Common myeloid progenitor, CD34-positive (primary cell): Measurements from ENCODE around the gene ZNF341.

Experiments
- CTCF ChIA-PET: fragments of 350-600 bp; sonication (Branson Sonifier 250); formaldehyde crosslinking; loops from one replicate; lab custom pipeline; 2021; ENCODE audit warnings: antibody characterized with exemption; lab: Charles Lee
- POLR2A ChIA-PET: fragments of 350-600 bp; sonication (Branson Sonifier 250); formaldehyde crosslinking; loops from one replicate; lab custom pipeline; 2021; ENCODE audit warnings: antibody characterized with exemption; lab: Charles Lee
- DNase-seq, 3 donors: peaks; one replicate each; pipeline versions ENCODE4 v3.0.0 to v3.0.0-alpha.2; 2013
- H3K27ac ChIP-seq, 2 experiments: 1 replicate in 1 of 2; 2 replicates in 1 of 2; pipeline ENCODE4 v1.7.0; 2013; ENCODE audit warnings: inconsistent platforms in 2 of 2, low read length in 2 of 2, mild to moderate bottlenecking in 2 of 2, low read depth in 1 of 2, moderate library complexity in 1 of 2; ENCODE audit not compliant: severe bottlenecking in 2 of 2, insufficient read depth in 1 of 2, poor library complexity in 1 of 2
- H3K27me3 ChIP-seq, 5 experiments: replicated peaks in 2 of 5; 1 replicate in 3 of 5; 2 replicates in 2 of 5; pipeline versions ENCODE4 v1.6.1 to v1.7.0; 2013; ENCODE audit warnings: low read length in 4 of 5, mild to moderate bottlenecking in 2 of 5, moderate library complexity in 2 of 5, inconsistent platforms in 1 of 5; ENCODE audit not compliant: insufficient read depth in 5 of 5, control insufficient read depth in 4 of 5
- H3K36me3 ChIP-seq, 4 experiments: 1 replicate in 2 of 4; 2 replicates in 2 of 4; pipeline versions ENCODE4 v1.6.1 to v1.7.0; 2013; ENCODE audit warnings: low read length in 3 of 4, control low read depth in 1 of 4, mild to moderate bottlenecking in 1 of 4; ENCODE audit not compliant: control insufficient read depth in 4 of 4, insufficient read depth in 4 of 4
- H3K4me1 ChIP-seq, 4 experiments: 1 replicate in 3 of 4; 2 replicates in 1 of 4; pipeline versions ENCODE4 v1.6.1 to v1.7.1; 2013; ENCODE audit warnings: low read length in 3 of 4, mild to moderate bottlenecking in 3 of 4, control low read depth in 1 of 4, inconsistent platforms in 1 of 4, moderate library complexity in 1 of 4; ENCODE audit not compliant: control insufficient read depth in 4 of 4, insufficient read depth in 4 of 4; ENCODE audit errors: control extremely low read depth in 1 of 4
- H3K4me3 ChIP-seq, 7 experiments: 1 replicate in 4 of 7; 2 replicates in 3 of 7; pipeline versions ENCODE4 v1.5.1 to v1.7.0; 2013; ENCODE audit warnings: mild to moderate bottlenecking in 7 of 7, low read length in 6 of 7, moderate library complexity in 6 of 7, inconsistent platforms in 2 of 7, low read depth in 2 of 7, control low read depth in 1 of 7; ENCODE audit not compliant: insufficient read depth in 4 of 7, control insufficient read depth in 1 of 7; ENCODE audit errors: extremely low read depth in 1 of 7
- H3K9me3 ChIP-seq, 5 experiments: 1 replicate in 4 of 5; 2 replicates in 1 of 5; pipeline versions ENCODE4 v1.6.1 to v1.7.1; 2013; ENCODE audit warnings: low read length in 4 of 5, mild to moderate bottlenecking in 2 of 5, inconsistent platforms in 1 of 5, low read depth in 1 of 5, moderate library complexity in 1 of 5; ENCODE audit not compliant: control insufficient read depth in 4 of 5, insufficient read depth in 2 of 5; ENCODE audit errors: control extremely low read depth in 1 of 5
- WGBS: methylation state at CpG from one replicate; pipeline ENCODE4 v1.1.5; 2013; ENCODE audit not compliant: insufficient coverage; 5-methylcytosine and 5-hydroxymethylcytosine counted together

Gene ZNF341

GRCh38 chr20:33829636-33830035 is 97.8 kb downstream of the ZNF341 start:
- no peaks in the 10 kb centered on the region for H3K27me3 ChIP-seq
- ChIA-PET CTCF (interaction anchor here (0.9 to 1.8 kb wide), 2 partner anchors 9 to 192 kb away, joined by 3 to 5 read pairs; no protein-coding TSS in a partner anchor), POLR2A (interaction anchor here (0.6 kb wide), 1 partner anchor 12 kb away, joined by 3 read pairs; no protein-coding TSS in a partner anchor)
- no peak for DNase-seq
- H3K27ac ChIP-seq = no peak overlapping the region
- peaks cover 0 to 18% (median 10%) of the 10 kb centered on the region in 4 experiments for H3K4me1 ChIP-seq
- H3K36me3 ChIP-seq = peaks cover 0 to 15% (median 4%) of the 10 kb centered on the region in 4 experiments
- WGBS = 50% methylated on average over 1 of the region's 3 CpGs
- H3K4me3 ChIP-seq = no peak overlapping the region
- no peaks in the 10 kb centered on the region for H3K9me3 ChIP-seq

DNA sequence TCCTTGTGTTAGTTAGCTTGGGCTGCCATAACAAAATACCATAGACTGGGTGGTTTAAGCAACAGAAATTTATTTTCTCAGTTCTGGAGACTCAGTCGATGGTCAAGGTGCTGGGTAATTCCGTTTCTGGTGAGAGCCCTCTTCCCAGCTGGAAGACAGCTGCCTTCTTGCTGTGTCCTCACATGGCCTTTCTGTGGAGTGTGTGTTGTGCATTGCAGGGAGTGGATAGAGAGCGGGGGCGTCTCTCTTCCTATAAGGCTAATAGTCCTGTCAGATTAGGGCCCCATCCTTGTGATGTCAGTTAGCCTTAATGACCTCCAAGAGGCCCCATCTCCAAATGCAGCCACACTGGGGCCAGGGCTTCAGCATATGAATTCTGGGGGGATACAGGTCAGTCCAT is 98.6 kb downstream of the ZNF341 start:
- Histone ChIP-seq H3K4me1 (peaks cover 0 to 18% (median 9%) of the 10 kb centered on the region in 4 experiments), H3K36me3 (peaks cover 0 to 15% (median 5%) of the 10 kb centered on the region in 4 experiments), H3K9me3 (peaks cover 0 to 2% (median 0%) of the 10 kb centered on the region in 5 experiments), H3K27ac (no peak overlapping the region), H3K27me3 (no peaks in the 10 kb centered on the region), H3K4me3 (no peak overlapping the region)
- no peak for DNase-seq
- WGBS = 100% methylated on average over 3 of the region's 4 CpGs
- ChIA-PET POLR2A (interaction anchor here (0.6 kb wide), 1 partner anchor 11 kb away, joined by 3 read pairs; no protein-coding TSS in a partner anchor), CTCF (interaction anchor here (0.7 to 1.8 kb wide), 4 partner anchors 9 to 192 kb away, joined by 3 to 5 read pairs (median 4); no protein-coding TSS in a partner anchor)

DNA sequence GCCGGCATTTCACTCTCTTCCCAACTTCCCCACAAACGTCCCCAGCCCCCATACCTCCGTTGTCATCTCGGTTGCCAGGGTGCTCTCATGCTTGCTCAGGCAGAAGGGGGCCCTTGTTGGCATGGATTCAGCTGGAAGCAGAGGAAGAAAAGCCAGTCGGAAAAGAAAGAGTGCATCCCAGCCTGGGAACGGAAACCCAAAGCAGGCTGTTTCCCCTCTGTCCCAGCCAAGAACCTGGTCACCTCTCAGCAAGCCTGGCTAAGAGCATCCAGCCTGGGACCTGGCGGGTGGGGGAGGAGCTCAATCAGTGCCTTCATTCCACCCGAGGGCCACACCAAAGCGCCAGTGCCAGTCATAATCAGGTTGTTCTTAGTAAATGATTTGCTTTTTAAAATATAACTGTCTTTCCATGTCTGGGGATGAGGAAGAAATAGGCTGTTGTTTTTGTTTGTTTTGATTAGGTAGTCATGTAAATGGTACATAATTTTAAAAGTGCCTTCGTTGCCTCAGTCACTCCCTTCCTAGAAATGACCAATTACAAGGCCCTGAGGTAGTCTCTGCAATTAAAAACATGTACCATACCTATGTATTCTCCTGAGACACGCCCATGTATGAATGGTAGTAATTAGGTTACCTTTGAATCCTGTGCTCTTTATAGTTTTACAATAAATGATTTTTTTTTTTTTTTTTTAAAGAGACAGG is 100.5 kb downstream of the ZNF341 start:
- Histone ChIP-seq H3K4me3 (no peak overlapping the region), H3K27me3 (no peaks in the 10 kb centered on the region), H3K36me3 (peaks cover 0 to 18% (median 7%) of the 10 kb centered on the region in 4 experiments), H3K9me3 (peaks cover 0 to 2% (median 0%) of the 10 kb centered on the region in 5 experiments), H3K27ac (no peak overlapping the region), H3K4me1 (peaks cover 2 to 16% (median 11%) of the 10 kb centered on the region in 4 experiments)
- no peak for DNase-seq
- WGBS = 94% methylated on average over 3 of the region's 11 CpGs
- CTCF ChIA-PET = no interaction called here
- POLR2A ChIA-PET = no interaction called here

DNA sequence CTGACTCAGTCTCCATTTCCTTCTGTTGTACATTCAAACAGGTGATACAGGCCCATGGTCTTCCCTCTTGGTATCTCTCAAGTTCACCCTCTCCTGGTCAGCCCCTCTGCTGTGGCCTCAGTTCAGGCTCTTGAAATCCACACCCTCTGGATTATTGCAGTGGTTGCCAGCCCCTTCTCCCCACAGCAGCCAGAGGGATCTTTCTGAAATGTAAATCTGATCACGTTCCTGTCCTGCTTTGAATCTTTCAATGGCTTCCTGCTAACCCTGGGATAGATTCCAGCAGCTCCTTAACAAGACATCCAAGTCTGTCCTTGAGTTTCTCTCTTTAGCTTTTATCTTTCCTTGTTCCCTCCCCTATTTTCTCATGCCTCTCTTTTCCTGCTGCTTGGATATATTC is 101.5 kb downstream of the ZNF341 start:
- no peak overlapping the region for H3K27ac ChIP-seq
- peaks cover 0 to 18% (median 7%) of the 10 kb centered on the region in 4 experiments for H3K36me3 ChIP-seq
- peaks cover 2 to 21% (median 13%) of the 10 kb centered on the region in 4 experiments for H3K4me1 ChIP-seq
- DNase-seq = no peak
- H3K27me3 ChIP-seq = no peaks in the 10 kb centered on the region
- no peak overlapping the region for H3K4me3 ChIP-seq
- peaks cover 0 to 2% (median 0%) of the 10 kb centered on the region in 5 experiments for H3K9me3 ChIP-seq
- 100% methylated on average over 1 of the region's 1 CpG for WGBS
- POLR2A ChIA-PET = no interaction called here
- CTCF ChIA-PET = no interaction called here

GRCh38 chr20:33835615-33836172 is 103.9 kb downstream of the ZNF341 start:
- Histone ChIP-seq H3K36me3 (peaks cover 0 to 18% (median 7%) of the 10 kb centered on the region in 4 experiments), H3K4me3 (no peak overlapping the region), H3K9me3 (peaks cover 0 to 2% (median 0%) of the 10 kb centered on the region in 5 experiments), H3K27ac (no peak overlapping the region), H3K4me1 (peaks cover 2 to 21% (median 16%) of the 10 kb centered on the region in 4 experiments), H3K27me3 (no peaks in the 10 kb centered on the region)
- 93% methylated on average over 6 of the region's 9 CpGs for WGBS
- CTCF ChIA-PET = interaction anchor here (0.9 kb wide), 1 partner anchor 101 kb away, joined by 3 read pairs; no protein-coding TSS in a partner anchor
- POLR2A ChIA-PET = no interaction called here
- no peak for DNase-seq

GRCh38 chr20:33836277-33836676 is 104.5 kb downstream of the ZNF341 start:
- Histone ChIP-seq H3K27me3 (no peaks in the 10 kb centered on the region), H3K4me1 (peaks cover 2 to 21% (median 16%) of the 10 kb centered on the region in 4 experiments), H3K9me3 (peaks cover 0 to 2% (median 0%) of the 10 kb centered on the region in 5 experiments), H3K36me3 (peaks cover 0 to 18% (median 7%) of the 10 kb centered on the region in 4 experiments), H3K27ac (no peak overlapping the region), H3K4me3 (no peak overlapping the region)
- ChIA-PET POLR2A (no interaction called here), CTCF (no interaction called here)
- WGBS = 100% methylated on average over 1 of the region's 2 CpGs
- DNase-seq = no peak
